ENCODE results near the gene ZNF76. TPM values are rescaled to one million over a fixed set of nuclear protein-coding genes. Genes with fewer than 3 reads are reported as not detected.

The ZNF76 gene
- total RNA-seq, 4 donors from 2014 or later, result 18.9 to 56.1 (median 41.1) TPM

GRCh38 chr6:35236223-35236622 lies 23.3 kb upstream of the ZNF76 start:
- Histone ChIP-seq H3K36me3 (no peaks in the 10 kb centered on the region), H3K4me3 (no peak overlapping the region), H3K9me3 (no peaks in the 10 kb centered on the region), H3K27me3 (no peaks in the 10 kb centered on the region), H3K27ac (no peak overlapping the region), H3K4me1 (peaks cover 0 to 4% of the 10 kb centered on the region in 2 donors)
- DNase-seq, result no peak
- intact Hi-C loops (cut with DNase I; ENCODE audit: low total_unique reads), result no loop called here
- TF ChIP-seq POLR2A (IDR thresholded peaks at IDR 0.05), result no peak
- no peak for TF ChIP-seq CTCF (IDR thresholded peaks at IDR 0.05)

- DNase-seq, result no peak
- Histone ChIP-seq H3K36me3 (no peaks in the 10 kb centered on the region), H3K9me3 (no peaks in the 10 kb centered on the region), H3K4me3 (no peak overlapping the region), H3K27ac (no peak overlapping the region), H3K27me3 (no peaks in the 10 kb centered on the region), H3K4me1 (peaks cover 0 to 4% of the 10 kb centered on the region in 2 donors)
- intact Hi-C loops (cut with DNase I; ENCODE audit: low total_unique reads), result no loop called here
- no peak for TF ChIP-seq POLR2A (IDR thresholded peaks at IDR 0.05)
- TF ChIP-seq CTCF (IDR thresholded peaks at IDR 0.05), result no peak
Observed at GRCh38 chr6:35237476-35237875, 22.1 kb upstream of the ZNF76 start.

GRCh38 chr6:35238843-35239289 lies 20.7 kb upstream of the ZNF76 start:
- Histone ChIP-seq H3K4me1 (peaks cover 0 to 4% of the 10 kb centered on the region in 2 donors), H3K36me3 (no peaks in the 10 kb centered on the region), H3K9me3 (no peaks in the 10 kb centered on the region), H3K27me3 (no peaks in the 10 kb centered on the region), H3K27ac (no peak overlapping the region), H3K4me3 (no peak overlapping the region)
- intact Hi-C loops (cut with DNase I; ENCODE audit: low total_unique reads), result no loop called here
- peak in 1 of 2 donors; percentile 26 for DNase-seq
- TF ChIP-seq CTCF (IDR thresholded peaks at IDR 0.05), result no peak

GRCh38 chr6:35239581-35239980 lies 20.0 kb upstream of the ZNF76 start:
- no peak for DNase-seq
- TF ChIP-seq CTCF (IDR thresholded peaks at IDR 0.05) (no peak), POLR2A (IDR thresholded peaks at IDR 0.05) (no peak)
- H3K36me3 ChIP-seq, result no peaks in the 10 kb centered on the region
- no peak overlapping the region for H3K27ac ChIP-seq
- H3K27me3 ChIP-seq, result no peaks in the 10 kb centered on the region
- no peaks in the 10 kb centered on the region for H3K9me3 ChIP-seq
- H3K4me1 ChIP-seq, result peaks cover 0 to 4% of the 10 kb centered on the region in 2 donors
- H3K4me3 ChIP-seq, result no peak overlapping the region
- intact Hi-C loops (cut with DNase I; ENCODE audit: low total_unique reads), result no loop called here

GRCh38 chr6:35240838-35241801 lies 18.4 kb upstream of the ZNF76 start:
- Histone ChIP-seq H3K36me3 (no peaks in the 10 kb centered on the region), H3K4me1 (peaks cover 0 to 4% of the 10 kb centered on the region in 2 donors), H3K27ac (no peak overlapping the region), H3K9me3 (no peaks in the 10 kb centered on the region), H3K27me3 (no peaks in the 10 kb centered on the region), H3K4me3 (no peak overlapping the region)
- DNase-seq, result peak; percentile 56 to 69
- no peak for TF ChIP-seq POLR2A (IDR thresholded peaks at IDR 0.05)
- TF ChIP-seq CTCF (IDR thresholded peaks at IDR 0.05), result peak; percentile 80 to 86 (median 84)
- intact Hi-C loops (cut with DNase I; ENCODE audit: low total_unique reads), result no loop called here
